Neural cell (in vitro differentiated cells): ENCODE data around the gene SLC26A9.

ENCODE experiments used
- CTCF ChIP-seq: fragments of 450-650 bp; IDR thresholded peaks from 2 replicates; pipeline ENCODE4 v1.5.1; 2014; ENCODE audit warnings: antibody characterized with exemption, mild to moderate bottlenecking, moderate library complexity; ENCODE audit not compliant: poor library complexity, severe bottlenecking
- EP300 ChIP-seq: fragments of 450-650 bp; conservative IDR thresholded peaks from 2 replicates; pipeline ENCODE4 v1.6.1; 2014; ENCODE audit warnings: antibody characterized with exemption, mild to moderate bottlenecking, moderate library complexity; ENCODE audit not compliant: poor library complexity, severe bottlenecking
- EZH2 ChIP-seq: fragments of 200-600, 300-800 bp; shearing (Covaris generic), sonication (generic); IDR thresholded peaks from 2 replicates; pipeline ENCODE4 v1.6.1; 2014; ENCODE audit warnings: antibody characterized with exemption, low read length, borderline replicate concordance, mild to moderate bottlenecking; ENCODE audit not compliant: insufficient read depth, poor library complexity, severe bottlenecking
- MXI1 ChIP-seq: fragments of 450-650 bp; conservative IDR thresholded peaks from 2 replicates; pipeline ENCODE4 v1.6.1; 2014; ENCODE audit warnings: antibody characterized with exemption, mild to moderate bottlenecking; ENCODE audit not compliant: poor library complexity, severe bottlenecking
- POLR2AphosphoS5 ChIP-seq: IDR thresholded peaks from 2 replicates; pipeline ENCODE4 v1.6.1; 2012
- RAD21 ChIP-seq: fragments of 450-650 bp; conservative IDR thresholded peaks from 2 replicates; pipeline ENCODE4 v1.6.1; 2014; ENCODE audit warnings: antibody characterized with exemption, mild to moderate bottlenecking, moderate library complexity
- REST ChIP-seq: IDR thresholded peaks from 2 replicates; pipeline ENCODE4 v1.6.1; 2012; ENCODE audit warnings: borderline replicate concordance
- TAF1 ChIP-seq: IDR thresholded peaks from 2 replicates; pipeline ENCODE4 v1.6.1; 2012; ENCODE audit warnings: low read depth

GRCh38 chr1:205929496-205930194 lies 13.6 kb downstream of the SLC26A9 start:
- TF ChIP-seq CTCF = no peak
- TF ChIP-seq POLR2AphosphoS5 = no peak
- TF ChIP-seq EZH2 = no peak
- no peak for TF ChIP-seq REST
- no peak for TF ChIP-seq TAF1
- TF ChIP-seq MXI1 = no peak
- TF ChIP-seq RAD21 = no peak
- no peak for TF ChIP-seq EP300
